ENCODE results near the gene MAD1L1.
A peak's percentile ranks its signal among the peaks of the same experiment; 100 is the strongest.

The MAD1L1 gene

GRCh38 chr7:1892011-1892965 is 340.5 kb downstream of the MAD1L1 start:
- Mint-ChIP-seq H3K36me3 (peaks cover 5% of the 10 kb centered on the region), H3K4me3 (no peak overlapping the region), H3K27me3 (no peaks in the 10 kb centered on the region), H3K27ac (peak overlapping the region; percentile 38), H3K9me3 (no peaks in the 10 kb centered on the region), H3K4me1 (peaks cover 15% of the 10 kb centered on the region)

GRCh38 chr7:1890289-1891235 is 342.2 kb downstream of the MAD1L1 start:
- no peak overlapping the region for H3K4me3 Mint-ChIP-seq
- peaks cover 3% of the 10 kb centered on the region for H3K36me3 Mint-ChIP-seq
- peak overlapping the region; percentile 38 for H3K27ac Mint-ChIP-seq
- no peaks in the 10 kb centered on the region for H3K9me3 Mint-ChIP-seq
- peaks cover 15% of the 10 kb centered on the region for H3K4me1 Mint-ChIP-seq
- no peaks in the 10 kb centered on the region for H3K27me3 Mint-ChIP-seq

- H3K4me3 Mint-ChIP-seq, result no peak overlapping the region
- peaks cover 21% of the 10 kb centered on the region for H3K4me1 Mint-ChIP-seq
- no peak overlapping the region for H3K27ac Mint-ChIP-seq
- no peaks in the 10 kb centered on the region for H3K9me3 Mint-ChIP-seq
- H3K36me3 Mint-ChIP-seq, result peaks cover 3% of the 10 kb centered on the region
- no peaks in the 10 kb centered on the region for H3K27me3 Mint-ChIP-seq
These were observed 343.1 kb downstream of the MAD1L1 start for GRCh38 chr7:1889556-1890181.

- Mint-ChIP-seq H3K4me3 (no peak overlapping the region), H3K27me3 (no peaks in the 10 kb centered on the region), H3K4me1 (peaks cover 21% of the 10 kb centered on the region), H3K27ac (no peak overlapping the region), H3K36me3 (peaks cover 3% of the 10 kb centered on the region), H3K9me3 (no peaks in the 10 kb centered on the region)
These were observed 343.7 kb downstream of the MAD1L1 start for GRCh38 chr7:1889091-1889490.

GRCh38 chr7:1888425-1888824 is 344.3 kb downstream of the MAD1L1 start:
- no peaks in the 10 kb centered on the region for H3K27me3 Mint-ChIP-seq
- peaks cover 19% of the 10 kb centered on the region for H3K4me1 Mint-ChIP-seq
- H3K9me3 Mint-ChIP-seq, result no peaks in the 10 kb centered on the region
- H3K36me3 Mint-ChIP-seq, result peaks cover 3% of the 10 kb centered on the region
- no peak overlapping the region for H3K4me3 Mint-ChIP-seq
- H3K27ac Mint-ChIP-seq, result no peak overlapping the region

GRCh38 chr7:1887251-1887650 is 345.5 kb downstream of the MAD1L1 start:
- H3K4me1 Mint-ChIP-seq, result peaks cover 26% of the 10 kb centered on the region
- H3K27me3 Mint-ChIP-seq, result no peaks in the 10 kb centered on the region
- H3K27ac Mint-ChIP-seq, result no peak overlapping the region
- no peaks in the 10 kb centered on the region for H3K9me3 Mint-ChIP-seq
- no peak overlapping the region for H3K4me3 Mint-ChIP-seq
- H3K36me3 Mint-ChIP-seq, result peaks cover 3% of the 10 kb centered on the region

GRCh38 chr7:1886361-1887064 is 346.2 kb downstream of the MAD1L1 start:
- H3K4me1 Mint-ChIP-seq, result peaks cover 28% of the 10 kb centered on the region
- H3K27ac Mint-ChIP-seq, result no peak overlapping the region
- no peak overlapping the region for H3K4me3 Mint-ChIP-seq
- peaks cover 3% of the 10 kb centered on the region for H3K36me3 Mint-ChIP-seq
- no peaks in the 10 kb centered on the region for H3K9me3 Mint-ChIP-seq
- H3K27me3 Mint-ChIP-seq, result no peaks in the 10 kb centered on the region

GRCh38 chr7:1885465-1886226 is 347.1 kb downstream of the MAD1L1 start:
- Mint-ChIP-seq H3K4me1 (peaks cover 32% of the 10 kb centered on the region), H3K27me3 (no peaks in the 10 kb centered on the region), H3K4me3 (no peak overlapping the region), H3K27ac (no peak overlapping the region), H3K36me3 (peaks cover 3% of the 10 kb centered on the region), H3K9me3 (no peaks in the 10 kb centered on the region)

GRCh38 chr7:1884583-1885350 is 348.0 kb downstream of the MAD1L1 start:
- H3K27me3 Mint-ChIP-seq, result no peaks in the 10 kb centered on the region
- peaks cover 2% of the 10 kb centered on the region for H3K36me3 Mint-ChIP-seq
- no peaks in the 10 kb centered on the region for H3K9me3 Mint-ChIP-seq
- H3K4me3 Mint-ChIP-seq, result no peak overlapping the region
- peaks cover 26% of the 10 kb centered on the region for H3K4me1 Mint-ChIP-seq
- no peak overlapping the region for H3K27ac Mint-ChIP-seq

GRCh38 chr7:1883834-1884582 is 348.7 kb downstream of the MAD1L1 start:
- Mint-ChIP-seq H3K4me3 (no peak overlapping the region), H3K27ac (no peak overlapping the region), H3K27me3 (no peaks in the 10 kb centered on the region), H3K36me3 (peaks cover 2% of the 10 kb centered on the region), H3K9me3 (no peaks in the 10 kb centered on the region), H3K4me1 (peaks cover 26% of the 10 kb centered on the region)

GRCh38 chr7:1883031-1883761 is 349.5 kb downstream of the MAD1L1 start:
- Mint-ChIP-seq H3K4me3 (no peak overlapping the region), H3K9me3 (no peaks in the 10 kb centered on the region), H3K4me1 (peaks cover 26% of the 10 kb centered on the region), H3K27ac (no peak overlapping the region), H3K27me3 (no peaks in the 10 kb centered on the region), H3K36me3 (peaks cover 7% of the 10 kb centered on the region)

- Mint-ChIP-seq H3K36me3 (peaks cover 10% of the 10 kb centered on the region), H3K27me3 (no peaks in the 10 kb centered on the region), H3K4me3 (no peak overlapping the region), H3K4me1 (peaks cover 26% of the 10 kb centered on the region), H3K27ac (no peak overlapping the region), H3K9me3 (no peaks in the 10 kb centered on the region)
These were observed 350.3 kb downstream of the MAD1L1 start for GRCh38 chr7:1882451-1882850.

GRCh38 chr7:1881946-1882345 is 350.8 kb downstream of the MAD1L1 start:
- H3K36me3 Mint-ChIP-seq, result peaks cover 10% of the 10 kb centered on the region
- no peaks in the 10 kb centered on the region for H3K27me3 Mint-ChIP-seq
- H3K9me3 Mint-ChIP-seq, result no peaks in the 10 kb centered on the region
- H3K4me3 Mint-ChIP-seq, result no peak overlapping the region
- peaks cover 26% of the 10 kb centered on the region for H3K4me1 Mint-ChIP-seq
- peak overlapping the region; percentile 51 for H3K27ac Mint-ChIP-seq

All from activated naive CD4-positive, alpha-beta T cell treated with anti-CD3 and anti-CD28 coated beads, Interleukin-2, amount 50 U/mL, for 24 hours (primary cell).